ENCODE measurements around the gene PCDHGA5.
"Not testable (repeated sequence)": the region's sequence is repeated elsewhere in the genome, so short reads cannot be mapped to it uniquely, and the experiment has no call there.

The PCDHGA5 gene

DNA sequence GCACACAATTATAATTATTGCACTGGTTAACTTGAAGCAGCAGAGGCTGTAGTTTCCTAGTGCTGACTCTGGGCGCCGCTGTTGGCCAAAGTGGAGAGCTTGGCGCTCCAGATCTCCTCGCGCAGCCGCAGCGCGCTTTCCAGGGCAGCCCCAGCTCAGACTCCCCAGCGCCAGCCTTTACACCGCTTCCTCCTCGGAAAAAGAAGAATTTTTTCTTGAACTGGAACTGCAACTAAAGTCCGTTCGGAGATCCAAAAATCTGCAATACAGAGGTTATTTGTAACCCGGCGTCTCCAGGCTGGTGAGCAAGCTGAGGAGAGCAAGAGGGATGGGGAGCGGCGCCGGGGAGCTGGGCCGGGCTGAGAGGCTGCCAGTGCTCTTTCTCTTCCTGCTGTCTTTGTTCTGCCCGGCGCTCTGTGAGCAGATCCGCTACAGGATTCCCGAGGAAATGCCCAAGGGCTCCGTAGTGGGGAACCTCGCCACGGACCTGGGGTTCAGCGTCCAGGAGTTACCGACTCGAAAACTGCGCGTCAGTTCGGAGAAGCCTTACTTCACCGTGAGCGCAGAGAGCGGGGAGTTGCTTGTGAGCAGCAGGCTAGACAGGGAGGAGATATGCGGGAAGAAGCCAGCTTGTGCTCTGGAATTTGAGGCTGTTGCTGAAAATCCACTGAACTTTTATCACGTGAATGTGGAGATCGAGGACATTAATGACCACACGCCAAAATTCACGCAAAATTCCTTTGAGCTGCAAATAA lies 23.8 kb downstream of the PCDHGA5 start, which contains the start of gene PCDHGB4:
Gene PCDHGB4, plus strand, starts transcription at position 142 of the 755 bp plus-strand sequence. Its CDS starts 187 bp downstream, at position 329.
- DNase-seq (ENCODE audit: low read depth in 2 of 2), result not testable (repeated sequence)

DNA sequence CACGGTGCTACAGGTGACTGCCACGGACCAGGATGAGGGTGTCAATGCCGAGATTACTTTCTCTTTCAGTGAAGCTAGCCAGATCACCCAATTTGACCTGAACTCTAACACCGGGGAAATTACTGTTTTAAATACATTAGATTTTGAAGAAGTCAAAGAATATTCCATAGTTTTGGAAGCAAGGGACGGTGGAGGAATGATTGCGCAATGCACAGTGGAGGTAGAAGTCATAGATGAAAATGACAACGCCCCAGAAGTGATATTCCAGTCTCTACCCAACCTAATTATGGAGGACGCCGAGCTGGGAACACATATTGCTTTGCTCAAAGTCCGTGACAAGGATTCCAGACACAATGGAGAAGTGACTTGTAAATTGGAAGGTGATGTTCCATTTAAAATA lies 24.7 kb downstream of the PCDHGA5 start:
- DNase-seq (ENCODE audit: low read depth in 2 of 2), result no peak

DNA sequence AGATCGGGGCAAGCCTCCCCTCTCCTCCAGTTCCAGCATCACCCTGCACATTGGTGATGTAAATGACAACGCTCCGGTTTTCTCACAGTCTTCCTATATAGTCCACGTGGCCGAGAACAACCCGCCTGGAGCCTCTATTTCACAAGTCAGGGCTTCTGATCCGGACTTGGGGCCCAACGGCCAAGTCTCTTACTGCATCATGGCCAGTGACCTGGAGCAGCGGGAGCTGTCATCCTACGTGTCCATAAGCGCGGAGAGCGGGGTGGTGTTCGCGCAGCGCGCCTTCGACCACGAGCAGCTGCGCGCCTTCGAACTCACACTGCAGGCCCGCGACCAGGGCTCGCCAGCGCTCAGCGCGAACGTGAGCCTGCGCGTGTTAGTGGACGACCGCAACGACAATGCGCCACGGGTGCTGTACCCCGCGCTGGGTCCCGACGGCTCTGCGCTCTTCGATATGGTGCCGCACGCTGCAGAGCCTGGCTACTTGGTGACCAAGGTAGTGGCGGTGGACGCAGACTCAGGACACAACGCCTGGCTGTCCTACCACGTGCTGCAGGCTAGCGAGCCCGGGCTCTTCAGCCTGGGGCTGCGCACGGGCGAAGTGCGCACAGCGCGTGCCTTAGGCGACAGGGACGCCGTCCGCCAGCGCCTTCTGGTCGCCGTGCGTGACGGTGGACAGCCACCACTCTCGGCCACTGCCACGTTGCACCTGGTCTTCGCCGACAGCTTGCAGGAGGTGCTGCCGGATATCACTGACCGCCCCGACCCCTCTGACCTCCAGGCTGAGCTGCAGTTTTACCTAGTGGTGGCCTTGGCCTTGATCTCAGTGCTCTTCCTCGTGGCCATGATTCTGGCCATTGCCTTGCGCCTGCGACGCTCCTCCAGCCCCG lies 25.4 kb downstream of the PCDHGA5 start:
- DNase-seq (ENCODE audit: low read depth in 2 of 2), result no peak

DNA sequence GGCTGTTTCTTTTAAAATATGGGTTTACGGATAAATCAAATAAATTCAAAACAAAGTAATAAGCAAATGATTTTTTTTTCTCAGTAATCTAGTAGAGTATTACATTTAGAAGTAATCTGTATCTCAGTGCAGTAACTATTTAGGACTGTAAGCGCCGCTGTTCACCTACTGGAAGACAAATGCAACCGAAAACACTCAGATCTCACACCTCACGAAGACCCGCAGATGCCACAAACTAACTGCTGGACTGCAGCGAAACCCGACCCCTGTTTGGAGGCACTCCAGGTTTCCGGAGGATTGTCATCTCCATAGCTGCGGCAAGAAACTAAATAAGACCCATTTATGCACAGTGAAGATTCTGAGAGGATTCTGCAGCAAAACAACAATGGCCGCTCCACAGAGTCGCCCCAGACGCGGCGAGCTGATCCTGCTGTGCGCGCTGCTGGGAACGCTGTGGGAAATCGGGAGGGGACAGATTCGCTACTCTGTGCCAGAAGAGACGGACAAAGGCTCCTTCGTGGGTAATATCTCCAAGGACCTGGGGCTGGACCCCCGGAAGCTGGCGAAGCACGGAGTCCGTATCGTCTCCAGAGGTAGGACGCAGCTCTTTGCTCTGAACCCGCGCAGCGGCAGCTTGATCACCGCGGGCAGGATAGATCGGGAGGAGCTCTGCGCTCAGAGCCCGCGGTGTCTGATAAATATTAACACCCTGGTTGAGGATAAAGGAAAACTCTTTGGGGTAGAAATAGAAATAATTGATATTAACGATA lies 28.7 kb downstream of the PCDHGA5 start, which contains the start of gene PCDHGA8:
Gene PCDHGA8, plus strand, starts transcription at position 205 of the 770 bp plus-strand sequence. Its CDS starts 181 bp downstream, at position 386.
- no peak for DNase-seq (ENCODE audit: low read depth in 2 of 2)

DNA sequence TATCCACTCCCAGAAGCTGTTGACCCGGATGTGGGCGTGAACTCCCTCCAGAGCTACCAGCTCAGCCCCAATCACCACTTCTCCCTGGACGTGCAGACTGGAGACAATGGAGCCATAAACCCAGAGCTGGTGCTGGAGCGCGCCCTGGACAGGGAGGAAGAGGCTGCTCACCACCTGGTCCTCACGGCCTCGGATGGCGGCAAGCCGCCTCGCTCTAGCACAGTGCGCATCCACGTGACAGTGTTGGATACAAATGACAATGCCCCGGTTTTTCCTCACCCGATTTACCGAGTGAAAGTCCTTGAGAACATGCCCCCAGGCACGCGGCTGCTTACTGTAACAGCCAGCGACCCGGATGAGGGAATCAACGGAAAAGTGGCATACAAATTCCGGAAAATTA lies 29.3 kb downstream of the PCDHGA5 start:
- no peak for DNase-seq (ENCODE audit: low read depth in 2 of 2)

DNA sequence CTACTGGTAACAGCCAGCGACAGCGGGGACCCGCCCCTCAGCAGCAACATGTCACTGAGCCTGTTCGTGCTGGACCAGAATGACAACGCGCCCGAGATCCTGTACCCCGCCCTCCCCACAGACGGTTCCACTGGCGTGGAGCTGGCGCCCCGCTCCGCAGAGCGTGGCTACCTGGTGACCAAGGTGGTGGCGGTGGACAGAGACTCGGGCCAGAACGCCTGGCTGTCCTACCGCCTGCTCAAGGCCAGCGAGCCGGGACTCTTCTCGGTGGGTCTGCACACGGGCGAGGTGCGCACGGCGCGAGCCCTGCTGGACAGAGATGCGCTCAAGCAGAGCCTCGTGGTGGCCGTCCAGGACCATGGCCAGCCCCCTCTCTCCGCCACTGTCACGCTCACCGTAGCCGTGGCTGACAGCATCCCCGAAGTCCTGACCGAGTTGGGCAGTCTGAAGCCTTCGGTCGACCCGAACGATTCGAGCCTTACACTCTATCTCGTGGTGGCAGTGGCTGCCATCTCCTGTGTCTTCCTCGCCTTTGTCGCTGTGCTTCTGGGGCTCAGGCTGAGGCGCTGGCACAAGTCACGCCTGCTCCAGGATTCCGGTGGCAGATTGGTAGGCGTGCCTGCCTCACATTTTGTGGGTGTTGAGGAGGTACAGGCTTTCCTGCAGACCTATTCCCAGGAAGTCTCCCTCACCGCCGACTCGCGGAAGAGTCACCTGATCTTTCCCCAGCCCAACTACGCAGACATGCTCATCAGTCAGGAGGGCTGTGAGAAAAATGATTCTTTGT lies 30.6 kb downstream of the PCDHGA5 start:
- not testable (repeated sequence) for DNase-seq (ENCODE audit: low read depth in 2 of 2)

DNA sequence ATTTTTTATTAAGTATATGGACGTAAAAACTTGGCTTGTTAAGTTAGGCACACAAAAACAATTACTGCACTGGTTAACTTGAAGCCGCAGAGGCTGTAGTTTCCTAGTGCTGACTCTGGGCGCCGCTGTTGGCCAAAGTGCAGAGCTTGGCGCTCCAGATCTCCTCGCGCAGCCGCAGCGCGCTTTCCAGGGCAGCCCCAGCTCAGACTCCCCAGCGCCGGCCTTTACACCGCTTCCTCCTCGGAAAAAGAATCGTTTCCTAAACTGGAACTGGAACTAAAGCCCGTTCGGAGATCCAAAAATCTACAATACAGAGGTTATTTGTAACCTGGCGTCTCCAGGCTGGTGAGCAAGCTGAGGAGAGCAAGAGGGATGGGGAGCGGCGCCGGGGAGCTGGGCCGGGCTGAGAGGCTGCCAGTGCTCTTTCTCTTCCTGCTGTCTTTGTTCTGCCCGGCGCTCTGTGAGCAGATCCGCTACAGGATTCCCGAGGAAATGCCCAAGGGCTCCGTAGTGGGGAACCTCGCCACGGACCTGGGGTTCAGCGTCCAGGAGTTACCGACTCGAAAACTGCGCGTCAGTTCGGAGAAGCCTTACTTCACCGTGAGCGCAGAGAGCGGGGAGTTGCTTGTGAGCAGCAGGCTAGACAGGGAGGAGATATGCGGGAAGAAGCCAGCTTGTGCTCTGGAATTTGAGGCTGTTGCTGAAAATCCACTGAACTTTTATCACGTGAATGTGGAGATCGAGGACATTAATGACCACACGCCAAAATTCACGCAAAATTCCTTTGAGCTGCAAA lies 34.0 kb downstream of the PCDHGA5 start, which contains the start of gene PCDHGB5:
Gene PCDHGB5, plus strand, starts transcription at position 192 of the 796 bp plus-strand sequence. Its CDS starts 181 bp downstream, at position 373.
- not testable (repeated sequence) for DNase-seq (ENCODE audit: low read depth in 2 of 2)

DNA sequence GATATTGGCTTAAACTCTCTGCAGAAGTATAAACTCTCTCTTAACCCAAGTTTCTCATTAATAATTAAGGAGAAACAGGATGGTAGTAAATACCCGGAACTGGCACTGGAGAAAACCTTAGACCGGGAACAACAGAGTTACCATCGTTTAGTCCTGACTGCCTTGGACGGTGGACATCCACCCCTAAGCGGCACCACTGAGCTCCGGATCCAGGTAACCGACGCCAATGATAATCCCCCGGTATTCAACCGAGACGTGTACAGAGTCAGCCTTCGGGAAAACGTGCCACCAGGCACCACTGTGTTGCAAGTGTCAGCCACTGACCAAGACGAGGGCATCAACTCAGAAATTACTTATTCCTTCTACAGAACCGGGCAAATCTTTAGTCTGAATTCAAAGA lies 34.6 kb downstream of the PCDHGA5 start:
- DNase-seq (ENCODE audit: low read depth in 2 of 2), result no peak

DNA sequence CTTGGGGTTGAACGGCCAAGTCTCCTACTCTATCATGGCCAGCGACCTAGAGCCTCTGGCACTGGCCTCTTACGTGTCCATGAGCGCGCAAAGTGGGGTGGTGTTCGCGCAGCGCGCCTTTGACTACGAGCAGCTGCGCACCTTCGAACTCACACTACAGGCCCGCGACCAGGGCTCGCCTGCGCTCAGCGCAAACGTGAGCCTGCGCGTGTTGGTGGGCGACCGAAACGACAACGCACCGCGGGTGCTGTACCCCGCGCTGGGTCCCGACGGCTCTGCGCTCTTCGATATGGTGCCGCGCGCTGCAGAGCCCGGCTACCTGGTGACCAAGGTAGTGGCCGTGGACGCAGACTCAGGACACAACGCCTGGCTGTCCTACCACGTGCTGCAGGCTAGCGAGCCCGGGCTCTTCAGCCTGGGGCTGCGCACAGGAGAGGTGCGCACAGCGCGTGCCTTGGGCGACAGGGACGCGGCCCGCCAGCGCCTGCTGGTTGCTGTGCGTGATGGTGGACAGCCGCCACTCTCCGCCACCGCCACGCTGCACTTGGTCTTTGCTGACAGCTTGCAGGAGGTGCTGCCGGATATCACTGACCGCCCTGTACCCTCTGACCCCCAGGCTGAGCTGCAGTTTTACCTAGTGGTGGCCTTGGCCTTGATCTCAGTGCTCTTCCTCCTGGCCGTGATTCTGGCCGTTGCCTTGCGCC lies 35.7 kb downstream of the PCDHGA5 start:
- no peak for DNase-seq (ENCODE audit: low read depth in 2 of 2)

DNA sequence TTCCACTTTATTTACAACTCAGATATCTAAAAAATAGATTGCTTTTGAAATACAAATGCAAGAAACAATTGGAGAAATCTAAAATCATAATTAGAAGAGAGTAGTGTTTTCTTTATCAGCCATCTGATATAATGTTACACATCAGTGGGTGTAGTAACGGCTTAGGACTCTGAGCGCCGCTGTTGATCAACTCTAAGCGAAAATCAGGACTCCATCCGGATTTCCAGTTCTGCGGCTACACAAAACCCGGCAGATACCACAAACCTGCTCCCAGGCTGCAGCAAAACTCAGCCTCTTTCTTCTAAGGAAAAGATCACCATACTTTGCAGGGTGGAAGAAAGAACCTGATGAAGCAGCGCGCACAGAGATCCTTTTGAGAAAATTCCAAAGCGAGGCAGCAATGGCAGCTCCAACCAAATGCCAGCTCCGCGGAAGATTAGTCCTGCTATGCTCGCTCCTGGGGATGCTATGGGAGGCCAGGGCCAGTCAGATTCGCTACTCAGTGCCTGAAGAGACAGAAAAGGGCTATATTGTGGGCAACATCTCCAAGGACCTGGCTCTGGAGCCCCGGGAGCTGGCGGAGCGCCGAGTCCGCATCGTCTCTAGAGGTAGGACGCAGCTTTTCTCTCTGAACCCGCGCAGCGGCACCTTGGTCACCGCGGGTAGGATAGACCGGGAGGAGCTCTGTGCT lies 38.7 kb downstream of the PCDHGA5 start, which contains the start of gene PCDHGA9:
Gene PCDHGA9, plus strand, starts transcription at position 226 of the 691 bp plus-strand sequence. Its CDS starts 175 bp downstream, at position 401.
- no peak for DNase-seq (ENCODE audit: low read depth in 2 of 2)

DNA sequence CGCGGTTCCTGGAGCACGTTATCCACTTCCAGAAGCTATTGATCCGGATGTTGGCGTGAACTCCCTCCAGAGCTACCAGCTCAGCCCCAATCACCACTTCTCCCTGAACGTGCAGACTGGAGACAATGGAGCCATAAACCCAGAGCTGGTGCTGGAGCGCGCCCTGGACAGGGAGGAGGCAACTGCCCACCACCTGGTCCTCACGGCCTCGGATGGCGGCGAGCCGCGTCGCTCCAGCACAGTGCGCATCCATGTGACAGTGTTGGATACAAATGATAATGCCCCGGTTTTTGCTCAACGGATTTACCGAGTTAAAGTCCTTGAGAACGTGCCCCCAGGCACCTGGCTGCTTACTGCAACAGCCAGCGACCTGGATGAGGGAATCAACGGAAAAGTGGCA lies 39.4 kb downstream of the PCDHGA5 start:
- DNase-seq (ENCODE audit: low read depth in 2 of 2), result no peak

DNA sequence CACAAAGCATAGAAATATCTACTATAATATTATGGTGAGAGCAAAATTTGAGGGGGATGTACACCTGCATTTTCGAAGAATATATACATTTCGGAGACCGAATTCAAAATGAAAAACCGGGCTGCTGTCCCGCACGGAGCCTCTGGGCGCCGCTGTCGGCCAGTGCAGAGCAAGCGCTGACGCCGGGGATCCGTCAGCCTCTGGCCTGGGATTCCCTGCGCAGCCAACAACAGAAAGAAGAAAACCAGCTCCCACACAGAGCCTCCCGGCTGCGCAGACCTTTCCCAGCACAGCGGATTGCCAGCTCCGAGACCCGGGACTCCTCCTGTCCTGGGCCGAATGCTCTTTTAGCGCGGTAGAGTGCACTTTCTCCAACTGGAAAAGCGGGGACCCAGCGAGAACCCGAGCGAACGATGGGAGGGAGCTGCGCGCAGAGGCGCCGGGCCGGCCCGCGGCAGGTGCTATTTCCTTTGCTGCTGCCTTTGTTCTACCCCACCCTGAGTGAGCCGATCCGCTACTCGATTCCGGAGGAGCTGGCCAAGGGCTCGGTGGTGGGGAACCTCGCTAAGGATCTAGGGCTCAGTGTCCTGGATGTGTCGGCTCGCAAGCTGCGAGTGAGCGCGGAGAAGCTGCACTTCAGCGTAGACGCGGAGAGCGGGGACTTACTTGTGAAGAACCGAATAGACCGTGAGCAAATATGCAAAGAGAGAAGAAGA lies 44.0 kb downstream of the PCDHGA5 start, which contains the start of gene PCDHGB6:
Gene PCDHGB6, plus strand, starts transcription at position 232 of the 716 bp plus-strand sequence. Its CDS starts 182 bp downstream, at position 414.
- DNase-seq (ENCODE audit: low read depth in 2 of 2), result not testable (repeated sequence)

DNA sequence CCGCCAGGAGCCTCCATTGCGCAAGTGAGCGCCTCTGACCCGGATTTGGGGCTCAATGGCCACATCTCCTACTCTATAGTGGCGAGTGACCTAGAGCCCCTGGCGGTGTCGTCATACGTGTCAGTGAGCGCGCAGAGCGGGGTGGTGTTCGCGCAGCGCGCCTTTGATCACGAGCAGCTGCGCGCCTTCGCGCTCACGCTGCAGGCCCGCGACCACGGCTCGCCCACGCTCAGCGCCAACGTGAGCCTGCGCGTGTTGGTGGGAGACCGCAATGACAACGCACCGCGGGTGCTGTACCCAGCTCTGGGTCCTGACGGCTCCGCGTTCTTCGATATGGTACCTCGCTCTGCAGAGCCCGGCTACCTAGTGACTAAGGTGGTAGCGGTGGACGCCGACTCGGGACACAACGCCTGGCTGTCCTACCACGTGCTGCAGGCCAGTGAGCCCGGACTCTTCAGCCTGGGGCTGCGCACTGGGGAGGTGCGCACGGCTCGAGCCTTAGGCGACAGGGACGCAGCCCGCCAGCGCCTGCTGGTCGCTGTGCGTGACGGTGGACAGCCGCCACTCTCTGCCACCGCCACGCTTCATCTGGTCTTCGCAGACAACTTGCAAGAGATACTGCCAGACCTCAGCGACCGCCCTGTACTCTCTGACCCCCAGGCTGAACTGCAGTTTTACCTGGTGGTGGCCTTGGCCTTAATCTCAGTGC lies 45.8 kb downstream of the PCDHGA5 start:
- DNase-seq (ENCODE audit: low read depth in 2 of 2), result no peak

DNA sequence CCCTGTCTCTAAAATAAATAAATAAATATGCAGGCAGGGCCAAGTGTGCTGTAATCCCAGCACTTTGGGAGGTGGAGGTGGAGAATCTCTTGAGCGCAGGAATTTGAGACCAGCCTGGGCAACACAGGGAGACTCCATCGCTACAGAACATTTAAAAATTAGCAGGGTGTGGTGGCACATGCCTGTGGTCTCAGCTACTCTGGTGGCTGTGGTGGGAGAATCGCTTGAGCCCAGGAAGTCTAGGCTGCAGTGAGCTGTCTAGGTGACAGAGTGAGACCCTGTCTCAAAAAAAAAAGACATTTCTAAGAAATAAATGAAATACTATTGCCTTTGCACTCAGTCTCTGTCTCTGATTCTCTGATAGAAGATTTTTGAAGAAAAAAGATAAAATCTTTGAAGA lies 47.6 kb downstream of the PCDHGA5 start:
- DNase-seq (ENCODE audit: low read depth in 2 of 2), result no peak

DNA sequence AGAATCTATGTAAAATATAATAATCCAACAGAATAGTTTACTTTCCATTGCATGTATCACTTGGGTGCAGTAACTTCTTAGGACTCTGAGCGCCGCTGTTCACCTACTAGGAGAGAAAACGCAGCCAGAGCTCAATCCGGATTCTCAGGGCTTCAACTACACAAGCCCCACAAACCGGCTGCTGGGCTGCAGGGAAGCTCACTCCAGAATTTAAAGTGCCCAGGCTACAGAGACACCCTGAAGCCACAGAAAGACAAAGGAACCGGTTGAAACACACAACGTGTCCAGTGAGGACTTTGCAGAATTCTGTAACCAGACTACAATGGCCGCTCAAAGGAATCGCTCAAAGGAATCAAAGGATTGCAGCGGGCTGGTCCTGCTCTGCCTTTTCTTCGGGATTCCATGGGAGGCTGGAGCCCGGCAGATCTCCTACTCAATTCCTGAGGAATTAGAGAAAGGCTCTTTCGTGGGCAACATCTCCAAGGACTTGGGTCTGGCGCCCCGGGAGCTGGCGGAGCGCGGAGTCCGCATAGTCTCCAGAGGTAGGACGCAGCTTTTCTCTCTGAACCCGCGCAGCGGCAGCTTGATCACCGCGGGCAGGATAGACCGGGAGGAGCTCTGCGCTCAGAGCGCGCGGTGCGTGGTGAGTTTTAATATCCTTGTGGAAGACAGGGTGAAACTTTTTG lies 49.0 kb downstream of the PCDHGA5 start, which contains the start of gene PCDHGA10:
Gene PCDHGA10, plus strand, starts transcription at position 134 of the 686 bp plus-strand sequence. Its CDS starts 189 bp downstream, at position 323.
- no peak for DNase-seq (ENCODE audit: low read depth in 2 of 2)

DNA sequence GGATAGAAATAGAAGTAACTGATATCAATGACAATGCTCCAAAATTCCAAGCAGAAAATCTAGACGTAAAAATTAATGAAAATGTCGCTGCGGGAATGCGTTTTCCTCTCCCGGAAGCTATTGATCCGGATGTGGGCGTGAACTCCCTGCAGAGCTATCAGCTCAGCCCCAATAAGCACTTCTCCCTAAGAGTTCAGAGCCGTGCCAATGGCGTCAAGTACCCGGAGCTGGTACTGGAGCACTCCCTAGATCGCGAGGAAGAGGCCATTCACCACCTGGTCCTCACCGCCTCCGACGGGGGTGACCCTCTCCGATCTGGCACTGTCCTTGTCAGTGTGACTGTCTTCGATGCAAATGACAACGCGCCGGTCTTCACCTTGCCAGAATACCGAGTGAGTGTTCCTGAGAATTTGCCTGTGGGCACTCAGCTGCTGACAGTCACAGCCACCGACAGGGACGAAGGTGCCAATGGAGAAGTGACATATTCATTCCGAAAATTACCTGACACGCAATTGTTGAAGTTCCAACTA lies 49.6 kb downstream of the PCDHGA5 start:
- no peak for DNase-seq (ENCODE audit: low read depth in 2 of 2)

Data from fibroblast of skin of left biceps (primary cell).